Measurements from ENCODE around the gene DSN1.

Gene DSN1, protein sequence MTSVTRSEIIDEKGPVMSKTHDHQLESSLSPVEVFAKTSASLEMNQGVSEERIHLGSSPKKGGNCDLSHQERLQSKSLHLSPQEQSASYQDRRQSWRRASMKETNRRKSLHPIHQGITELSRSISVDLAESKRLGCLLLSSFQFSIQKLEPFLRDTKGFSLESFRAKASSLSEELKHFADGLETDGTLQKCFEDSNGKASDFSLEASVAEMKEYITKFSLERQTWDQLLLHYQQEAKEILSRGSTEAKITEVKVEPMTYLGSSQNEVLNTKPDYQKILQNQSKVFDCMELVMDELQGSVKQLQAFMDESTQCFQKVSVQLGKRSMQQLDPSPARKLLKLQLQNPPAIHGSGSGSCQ

DNA sequence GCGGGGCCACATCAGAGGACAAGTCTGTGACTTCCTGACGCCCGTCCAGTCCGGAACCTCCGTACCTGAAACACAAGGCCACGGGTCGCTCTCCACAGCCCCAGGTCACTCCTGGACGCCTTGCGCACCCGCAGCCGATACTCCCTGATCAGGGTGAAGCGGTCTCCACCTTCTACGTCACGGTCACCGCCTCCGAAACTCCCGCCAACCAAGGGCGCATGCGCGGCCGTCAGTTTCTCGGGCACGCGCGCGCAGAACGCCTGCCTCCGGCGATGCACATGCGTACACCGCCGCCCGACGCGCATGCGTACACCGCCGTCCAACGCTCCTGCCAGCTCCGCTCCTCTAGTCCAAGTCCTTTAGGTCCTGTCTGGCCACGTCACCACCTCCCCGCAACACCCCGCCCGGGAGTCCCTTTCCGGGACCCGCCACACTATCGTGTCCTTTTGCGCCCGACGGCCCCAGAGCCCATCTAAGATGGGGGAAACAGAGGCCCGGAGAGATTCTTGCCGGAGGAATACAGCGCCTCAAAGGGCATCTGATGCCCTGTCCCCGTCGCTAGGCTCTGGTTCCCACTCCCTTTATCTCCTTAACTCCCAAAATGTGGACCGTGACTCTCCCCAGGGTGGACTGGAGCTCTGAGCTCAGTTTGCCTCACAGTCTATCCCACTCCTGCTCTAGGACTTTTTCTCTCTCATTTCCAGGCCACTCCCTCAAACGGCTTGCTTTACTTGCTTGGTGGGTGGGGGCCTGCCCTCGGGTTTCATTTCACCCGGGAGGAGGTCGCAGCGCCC, at the start of gene DSN1:
Gene DSN1, minus strand, starts transcription at position 167 of the 794 bp plus-strand sequence. CDS start 2,305 bp downstream, outside the sequence.
- H3K27me3 Mint-ChIP-seq, result no peaks in the 10 kb centered on the region
- no peaks in the 10 kb centered on the region for H3K9me3 Mint-ChIP-seq (ENCODE audit: low read depth)
- peak within 1 kb of the TSS; percentile 99 for H3K4me3 Mint-ChIP-seq
- no peaks in the 10 kb centered on the region for H3K36me3 Mint-ChIP-seq
- H3K4me1 Mint-ChIP-seq (ENCODE audit: low read depth), result peaks cover 18% of the 10 kb centered on the region
- peak within 1 kb of the TSS; percentile 99 for H3K27ac Mint-ChIP-seq

DNA sequence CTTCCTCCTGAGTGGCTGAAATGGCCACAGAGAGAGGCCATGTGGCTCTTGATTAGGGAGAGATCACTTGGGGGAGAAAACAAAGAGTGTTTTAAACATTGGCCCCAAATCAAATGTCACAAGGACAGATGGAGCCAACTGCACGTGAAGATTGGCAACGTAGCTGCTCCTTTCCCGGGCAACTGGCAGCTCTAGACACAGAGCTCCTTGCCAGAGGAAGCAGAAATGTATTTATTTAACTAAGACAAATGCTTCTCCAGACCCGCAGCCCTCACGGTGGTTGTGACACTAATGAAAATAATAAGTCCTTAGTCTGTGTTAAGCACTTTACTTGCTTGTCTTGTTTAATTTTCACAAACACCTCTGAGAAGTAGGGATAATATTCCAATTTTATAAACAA, 49.6 kb upstream of the DSN1 start:
- Mint-ChIP-seq H3K4me1 (ENCODE audit: low read depth) (no peaks in the 10 kb centered on the region), H3K36me3 (no peaks in the 10 kb centered on the region), H3K9me3 (ENCODE audit: low read depth) (no peaks in the 10 kb centered on the region), H3K27me3 (no peaks in the 10 kb centered on the region), H3K4me3 (no peak overlapping the region), H3K27ac (no peak overlapping the region)

DNA sequence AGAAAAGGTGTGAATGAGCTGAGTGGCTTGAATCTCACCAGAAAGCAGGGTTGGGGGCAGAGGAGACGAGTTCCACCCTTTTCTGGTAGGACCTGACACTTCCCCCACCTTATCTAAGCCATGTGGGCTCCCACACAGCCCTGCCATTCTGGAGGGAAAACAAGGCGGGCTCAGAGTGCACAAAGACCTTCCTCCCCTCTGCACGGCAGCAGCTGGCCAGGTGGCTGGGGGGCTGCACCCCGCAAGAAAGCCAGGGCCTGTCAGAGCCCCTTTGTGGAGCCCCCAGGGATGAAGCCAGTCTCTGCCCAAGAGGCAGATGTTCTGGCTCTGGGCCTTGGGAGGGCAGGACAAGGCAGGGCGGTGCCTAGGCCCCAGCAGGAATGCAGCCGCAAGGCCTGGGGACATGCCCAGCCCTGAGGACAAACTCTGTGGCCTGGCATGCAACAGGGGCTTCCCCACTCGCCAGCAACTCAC, 48.4 kb upstream of the DSN1 start:
- no peaks in the 10 kb centered on the region for H3K36me3 Mint-ChIP-seq
- H3K27me3 Mint-ChIP-seq, result no peaks in the 10 kb centered on the region
- H3K4me1 Mint-ChIP-seq (ENCODE audit: low read depth), result no peaks in the 10 kb centered on the region
- no peak overlapping the region for H3K4me3 Mint-ChIP-seq
- no peaks in the 10 kb centered on the region for H3K9me3 Mint-ChIP-seq (ENCODE audit: low read depth)
- H3K27ac Mint-ChIP-seq, result no peak overlapping the region

DNA sequence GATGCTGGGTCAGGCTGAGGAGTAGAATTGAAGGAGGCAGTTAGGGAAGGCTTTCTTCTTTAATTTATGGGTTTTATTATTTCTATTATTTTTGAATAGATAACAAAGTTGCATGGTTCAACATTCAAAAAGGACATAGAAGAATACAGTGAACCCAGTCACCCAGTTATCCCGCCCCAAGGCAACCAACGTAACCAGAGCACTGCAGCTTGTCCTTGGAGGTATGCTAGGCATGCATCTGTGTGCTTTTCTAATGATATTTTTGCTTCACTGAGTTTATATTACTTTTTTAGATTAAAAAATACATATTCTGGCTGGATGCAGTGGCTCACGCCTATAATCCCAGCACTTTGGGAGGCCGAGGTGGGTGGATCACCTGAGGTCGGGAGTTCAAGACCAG, 47.4 kb upstream of the DSN1 start:
- Mint-ChIP-seq H3K36me3 (no peaks in the 10 kb centered on the region), H3K4me1 (ENCODE audit: low read depth) (no peaks in the 10 kb centered on the region), H3K9me3 (ENCODE audit: low read depth) (no peaks in the 10 kb centered on the region), H3K4me3 (no peak overlapping the region), H3K27ac (no peak overlapping the region), H3K27me3 (no peaks in the 10 kb centered on the region)

DNA sequence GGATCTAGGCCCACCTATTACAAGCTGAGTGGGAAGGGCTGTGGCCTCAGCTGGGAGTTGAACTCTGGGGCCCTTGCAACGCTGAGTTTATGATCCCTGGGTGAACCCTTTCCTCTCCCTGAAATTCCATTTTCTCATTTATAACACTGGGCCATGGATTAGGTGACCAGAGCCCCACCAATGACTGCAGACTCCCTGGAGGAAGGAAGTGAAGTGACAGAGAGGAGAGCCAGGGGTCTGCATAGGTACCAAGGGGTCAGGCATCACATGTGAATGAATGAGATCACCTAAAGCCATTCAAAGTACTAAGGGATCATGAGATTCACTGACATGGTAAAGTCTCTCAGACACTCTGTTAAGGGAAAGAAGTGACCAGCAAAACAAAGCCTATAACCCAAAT, 46.5 kb upstream of the DSN1 start:
- Mint-ChIP-seq H3K27ac (no peak overlapping the region), H3K4me1 (ENCODE audit: low read depth) (no peaks in the 10 kb centered on the region), H3K36me3 (no peaks in the 10 kb centered on the region), H3K4me3 (no peak overlapping the region), H3K27me3 (no peaks in the 10 kb centered on the region), H3K9me3 (ENCODE audit: low read depth) (no peaks in the 10 kb centered on the region)

DNA sequence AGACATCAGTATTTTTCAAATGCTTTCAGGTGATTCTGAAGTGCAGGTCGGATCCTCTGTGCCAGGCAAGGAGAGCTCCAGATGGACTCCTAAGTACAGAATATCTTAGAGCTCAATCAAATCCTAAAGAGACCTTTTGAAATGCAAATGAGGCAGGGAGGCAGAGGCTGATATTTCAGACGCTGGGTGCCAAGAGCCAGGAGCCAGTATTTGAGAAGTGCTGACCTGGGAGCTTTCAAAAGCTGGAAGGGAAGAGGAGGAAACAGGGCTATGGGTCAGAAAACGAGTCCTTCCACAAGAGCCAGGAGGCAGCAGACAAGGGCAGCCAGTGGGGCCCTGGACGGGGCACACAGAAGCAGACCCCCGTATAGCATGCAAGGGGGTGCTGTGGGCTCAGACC, 46.1 kb upstream of the DSN1 start:
- H3K27ac Mint-ChIP-seq, result no peak overlapping the region
- H3K4me3 Mint-ChIP-seq, result no peak overlapping the region
- H3K9me3 Mint-ChIP-seq (ENCODE audit: low read depth), result no peaks in the 10 kb centered on the region
- H3K4me1 Mint-ChIP-seq (ENCODE audit: low read depth), result no peaks in the 10 kb centered on the region
- no peaks in the 10 kb centered on the region for H3K27me3 Mint-ChIP-seq
- H3K36me3 Mint-ChIP-seq, result no peaks in the 10 kb centered on the region

DNA sequence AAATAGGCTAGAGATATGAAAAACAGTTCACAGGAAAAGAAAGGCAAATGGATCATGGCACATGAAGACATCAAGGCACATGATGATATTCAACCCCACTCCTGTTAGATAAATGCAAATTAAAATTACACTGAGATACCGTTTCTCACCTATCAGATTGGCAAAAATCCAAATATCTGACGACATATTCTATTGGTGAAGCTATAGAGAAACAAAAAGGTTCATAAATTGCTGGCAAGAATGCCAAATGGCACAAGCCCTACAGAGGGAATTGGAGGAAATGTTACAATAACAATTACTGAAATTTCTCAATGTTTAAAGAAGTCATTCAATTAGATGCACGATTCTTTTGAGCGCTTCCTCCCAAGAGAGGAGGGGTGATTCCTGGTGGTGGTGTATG, 45.3 kb upstream of the DSN1 start:
- Mint-ChIP-seq H3K27ac (no peak overlapping the region), H3K9me3 (ENCODE audit: low read depth) (no peaks in the 10 kb centered on the region), H3K4me3 (no peak overlapping the region), H3K36me3 (peaks cover under 1% of the 10 kb centered on the region), H3K4me1 (ENCODE audit: low read depth) (no peaks in the 10 kb centered on the region), H3K27me3 (no peaks in the 10 kb centered on the region)

DNA sequence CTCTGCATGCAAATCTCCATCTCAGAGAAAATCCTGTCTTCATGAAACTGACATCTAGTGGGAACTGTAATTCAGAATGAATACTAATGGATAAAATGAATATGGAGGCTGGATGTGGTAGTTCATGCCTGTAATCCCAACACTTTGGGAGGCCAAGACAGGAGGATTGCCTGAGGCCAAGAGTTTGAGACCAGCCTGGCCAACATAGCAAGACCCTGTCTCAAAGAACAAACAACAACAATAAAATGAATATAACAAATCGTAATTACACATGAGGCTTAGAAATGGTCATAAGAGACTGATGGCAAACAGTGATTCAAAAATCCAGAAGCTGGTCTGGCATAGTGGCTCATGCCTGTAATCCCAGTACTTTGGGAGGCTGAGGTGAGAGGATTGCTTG, 44.6 kb upstream of the DSN1 start:
- Mint-ChIP-seq H3K4me1 (ENCODE audit: low read depth) (no peaks in the 10 kb centered on the region), H3K9me3 (ENCODE audit: low read depth) (no peaks in the 10 kb centered on the region), H3K27me3 (no peaks in the 10 kb centered on the region), H3K36me3 (peaks cover 3% of the 10 kb centered on the region), H3K4me3 (no peak overlapping the region), H3K27ac (no peak overlapping the region)

DNA sequence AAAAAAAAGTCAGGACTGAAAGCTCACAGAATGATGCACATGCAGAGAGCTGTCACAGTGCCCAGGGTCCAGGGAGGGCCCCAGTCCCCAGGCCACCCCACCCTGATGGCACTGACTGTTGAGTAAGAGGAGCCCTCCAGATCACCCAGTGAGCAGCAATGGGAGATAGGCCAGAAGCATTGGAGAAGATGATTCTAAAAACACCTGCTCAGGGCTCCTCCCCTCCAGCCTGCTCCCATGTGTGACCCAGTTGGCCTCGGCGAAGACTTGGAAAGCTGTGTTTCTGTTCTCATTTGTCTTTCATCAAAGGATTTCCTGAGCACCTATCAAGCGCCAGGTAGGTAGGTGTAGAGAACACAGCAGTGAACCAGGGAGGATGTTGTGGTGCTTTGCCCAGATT, 43.9 kb upstream of the DSN1 start:
- H3K27me3 Mint-ChIP-seq, result no peaks in the 10 kb centered on the region
- no peak overlapping the region for H3K27ac Mint-ChIP-seq
- no peaks in the 10 kb centered on the region for H3K9me3 Mint-ChIP-seq (ENCODE audit: low read depth)
- H3K36me3 Mint-ChIP-seq, result peaks cover 3% of the 10 kb centered on the region
- no peak overlapping the region for H3K4me3 Mint-ChIP-seq
- H3K4me1 Mint-ChIP-seq (ENCODE audit: low read depth), result no peaks in the 10 kb centered on the region

DNA sequence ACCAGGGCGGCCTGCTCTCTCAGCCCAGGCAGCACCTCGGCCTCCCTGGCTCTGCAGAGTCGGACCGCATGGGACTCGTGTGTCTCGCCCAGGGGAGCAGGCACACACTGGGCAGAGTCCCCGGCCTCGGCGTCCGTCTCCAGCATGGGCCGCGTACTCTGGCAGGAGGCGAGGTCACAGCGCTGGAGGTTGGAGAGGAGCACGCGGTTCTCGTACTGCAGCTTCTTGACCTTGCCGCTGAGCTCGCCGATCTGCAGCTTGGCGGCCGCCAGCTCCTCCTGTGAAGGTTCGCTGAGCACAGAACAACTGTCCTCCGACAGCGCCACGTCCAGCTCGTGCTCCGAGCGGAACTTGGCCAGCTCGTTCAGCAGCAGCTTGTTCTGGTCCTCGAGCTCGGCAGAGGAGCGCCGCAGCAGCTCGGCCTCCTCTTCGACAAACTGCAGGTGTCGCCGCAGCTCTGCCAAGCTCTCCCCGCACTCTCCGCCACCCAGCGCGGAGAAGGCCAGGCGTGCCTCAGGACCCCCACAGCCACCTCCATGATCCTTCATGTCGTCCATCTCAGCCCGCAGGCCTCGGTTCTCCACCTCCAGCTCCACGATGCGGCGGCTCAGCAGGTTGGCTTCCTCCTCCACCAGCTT, 42.0 kb upstream of the DSN1 start:
- no peaks in the 10 kb centered on the region for H3K9me3 Mint-ChIP-seq (ENCODE audit: low read depth)
- H3K4me1 Mint-ChIP-seq (ENCODE audit: low read depth), result no peaks in the 10 kb centered on the region
- no peak overlapping the region for H3K4me3 Mint-ChIP-seq

DNA sequence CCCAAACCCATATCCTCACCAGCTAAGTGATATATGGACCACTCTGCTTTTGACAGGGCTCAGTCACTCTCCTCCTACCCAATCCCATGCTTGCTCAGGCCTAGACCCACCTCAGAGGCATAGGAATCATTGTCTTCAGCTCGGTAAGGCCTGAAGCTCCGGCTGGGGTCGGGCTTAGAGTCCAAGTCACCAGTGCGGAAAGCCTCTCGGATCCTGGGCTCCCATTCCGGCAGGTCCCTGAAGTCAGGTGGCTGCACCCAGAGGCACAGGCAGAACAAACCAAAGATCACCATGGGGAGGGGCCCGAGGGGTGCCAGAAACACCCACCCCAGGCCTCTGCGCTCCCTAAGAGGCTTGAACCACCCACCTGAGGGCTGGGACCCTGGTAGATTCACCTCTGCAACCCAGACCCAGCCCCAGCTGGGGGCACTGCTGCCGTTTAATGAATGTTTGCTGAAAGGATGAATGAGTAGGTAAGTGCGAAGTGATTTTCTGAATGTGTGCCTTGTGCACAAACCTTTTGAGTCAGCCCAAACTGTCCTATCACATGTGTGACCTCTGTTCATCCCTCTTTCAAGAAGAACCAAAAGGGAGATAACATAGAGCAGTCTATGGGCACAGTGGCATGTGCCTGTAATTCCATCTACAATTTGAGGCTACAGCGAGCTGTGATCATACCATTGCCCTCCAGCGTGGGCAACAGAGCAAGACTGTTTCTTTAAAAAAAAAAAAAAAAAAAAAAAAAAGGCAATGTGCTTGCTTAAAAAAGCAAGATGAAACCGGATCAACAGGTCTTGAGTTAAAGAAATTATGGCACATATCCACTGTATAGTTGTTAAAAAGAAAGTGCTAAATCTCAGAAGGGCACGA, 39.3 kb upstream of the DSN1 start:
- Mint-ChIP-seq H3K9me3 (ENCODE audit: low read depth) (no peaks in the 10 kb centered on the region), H3K36me3 (peaks cover 3% of the 10 kb centered on the region), H3K4me3 (no peak overlapping the region), H3K27me3 (no peaks in the 10 kb centered on the region), H3K27ac (no peak overlapping the region), H3K4me1 (ENCODE audit: low read depth) (peaks cover 2% of the 10 kb centered on the region)

More for the DNA sequence above, 42.0 kb upstream of the DSN1 start:
- Mint-ChIP-seq H3K27ac (no peak overlapping the region), H3K36me3 (peaks cover 3% of the 10 kb centered on the region), H3K27me3 (no peaks in the 10 kb centered on the region)

DNA sequence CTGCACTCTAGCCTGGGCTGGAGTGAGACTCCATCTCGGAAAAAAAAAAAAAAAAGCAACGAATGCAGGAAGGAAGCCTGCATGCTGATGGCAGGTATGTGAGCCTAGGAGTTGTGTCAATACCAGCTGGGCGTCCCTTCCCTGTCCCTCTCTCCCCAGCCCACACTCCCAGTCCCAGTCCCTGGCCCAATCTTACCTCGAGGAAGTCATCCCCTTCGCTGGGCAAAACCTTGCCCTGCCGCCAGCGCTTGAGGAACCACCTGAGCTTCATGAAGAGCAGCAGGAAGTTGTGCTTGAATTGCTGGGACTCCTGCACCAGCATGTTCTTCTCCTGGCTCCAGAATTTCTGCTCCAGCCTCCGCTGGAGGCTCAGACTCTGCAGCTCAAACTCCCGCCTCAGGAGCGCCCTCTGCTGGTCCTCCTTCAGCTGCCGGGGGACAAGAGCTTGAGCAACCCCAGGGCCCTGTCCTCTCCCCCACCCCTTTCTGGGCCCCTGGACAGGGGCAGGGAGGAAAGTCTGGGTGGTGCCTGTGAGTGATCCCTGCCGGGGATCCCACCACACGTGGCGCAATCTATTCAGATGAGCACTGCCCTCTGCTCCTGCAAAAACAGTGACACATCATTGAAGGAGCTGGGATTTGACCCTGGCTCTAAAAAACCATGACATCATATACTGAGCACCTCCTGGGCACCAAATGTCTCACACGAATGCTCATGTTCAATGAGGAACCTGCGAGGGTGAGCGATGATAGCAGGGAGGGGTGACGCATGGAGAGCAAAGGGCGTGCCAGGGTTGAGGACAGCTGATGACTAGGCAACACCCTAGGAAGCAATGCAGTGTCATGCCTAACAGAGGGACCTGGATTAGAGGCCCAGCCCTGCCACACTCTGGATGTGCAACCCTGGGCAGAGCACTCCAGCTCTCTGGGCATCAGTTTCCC, 35.0 kb upstream of the DSN1 start:
- no peaks in the 10 kb centered on the region for H3K9me3 Mint-ChIP-seq (ENCODE audit: low read depth)
- H3K4me1 Mint-ChIP-seq (ENCODE audit: low read depth), result peaks cover 2% of the 10 kb centered on the region
- no peak overlapping the region for H3K27ac Mint-ChIP-seq
- H3K36me3 Mint-ChIP-seq, result no peaks in the 10 kb centered on the region
- no peak overlapping the region for H3K4me3 Mint-ChIP-seq
- no peaks in the 10 kb centered on the region for H3K27me3 Mint-ChIP-seq

DNA sequence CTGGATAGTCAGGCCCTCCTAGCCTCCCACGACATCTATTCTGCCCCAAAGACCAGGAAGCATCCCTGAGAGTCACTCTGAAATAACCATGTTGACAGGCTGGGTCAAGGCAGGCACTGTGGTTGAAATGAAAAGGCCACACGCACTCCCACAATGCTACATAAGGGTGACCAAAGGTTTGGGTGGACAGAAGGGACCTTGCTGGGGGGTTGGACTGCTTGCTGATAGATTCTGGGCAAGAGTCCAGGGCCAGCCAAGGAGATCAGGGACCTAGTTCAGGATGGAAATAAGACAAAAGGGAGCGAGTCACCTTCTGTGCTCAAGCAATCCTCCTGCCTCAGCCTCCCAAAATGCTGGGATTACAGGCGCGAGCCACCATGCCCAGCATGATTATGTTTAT, 32.5 kb upstream of the DSN1 start:
- Mint-ChIP-seq H3K27me3 (no peaks in the 10 kb centered on the region), H3K4me3 (no peak overlapping the region), H3K4me1 (ENCODE audit: low read depth) (peaks cover 2% of the 10 kb centered on the region), H3K9me3 (ENCODE audit: low read depth) (no peaks in the 10 kb centered on the region), H3K27ac (no peak overlapping the region), H3K36me3 (peaks cover 2% of the 10 kb centered on the region)

DNA sequence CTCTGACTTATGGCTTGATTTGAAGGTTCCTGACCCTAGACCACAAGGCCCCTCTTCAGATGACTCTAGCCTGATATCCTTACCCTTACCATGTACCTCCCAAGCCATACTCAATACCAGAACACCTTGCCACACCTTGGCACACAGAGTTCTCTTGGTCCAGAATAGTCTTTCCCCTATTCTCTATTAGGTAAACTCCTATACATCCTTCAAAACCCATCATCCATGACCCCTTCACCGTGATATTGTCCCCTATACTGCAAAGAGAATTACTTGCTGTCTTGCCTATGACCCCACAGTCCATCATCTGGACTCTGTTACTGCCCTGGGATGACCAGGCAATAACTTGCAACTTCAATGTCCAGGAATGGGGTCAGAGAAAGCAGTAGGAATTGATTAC, 31.8 kb upstream of the DSN1 start:
- peaks cover 2% of the 10 kb centered on the region for H3K4me1 Mint-ChIP-seq (ENCODE audit: low read depth)
- H3K27ac Mint-ChIP-seq, result no peak overlapping the region
- H3K27me3 Mint-ChIP-seq, result no peaks in the 10 kb centered on the region
- peaks cover 2% of the 10 kb centered on the region for H3K36me3 Mint-ChIP-seq
- H3K4me3 Mint-ChIP-seq, result no peak overlapping the region
- no peaks in the 10 kb centered on the region for H3K9me3 Mint-ChIP-seq (ENCODE audit: low read depth)
